ENCODE measurements around the gene PRIMPOL.
"Not testable (repeated sequence)": the region's sequence is repeated elsewhere in the genome, so short reads cannot be mapped to it uniquely, and the experiment has no call there.

The PRIMPOL gene

DNA sequence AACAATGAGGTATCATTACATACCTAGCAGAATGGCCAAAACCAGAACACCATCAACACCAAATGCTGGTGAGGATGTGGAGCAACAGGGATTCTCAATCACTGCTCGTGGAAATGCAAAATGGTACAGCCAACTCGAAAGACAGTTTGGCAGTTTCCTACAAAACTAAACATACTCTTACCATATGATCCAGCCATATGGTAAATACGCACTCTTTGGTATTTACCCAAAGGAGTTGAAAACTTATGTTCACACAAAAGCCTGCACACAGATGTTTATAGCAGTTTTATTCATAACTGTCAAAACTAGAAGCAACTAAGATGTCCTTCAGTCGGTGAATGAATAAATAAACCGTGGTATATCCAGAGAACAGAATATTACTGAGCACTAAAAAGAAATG, 8.1 kb upstream of the PRIMPOL start:
- no peak for DNase-seq

DNA sequence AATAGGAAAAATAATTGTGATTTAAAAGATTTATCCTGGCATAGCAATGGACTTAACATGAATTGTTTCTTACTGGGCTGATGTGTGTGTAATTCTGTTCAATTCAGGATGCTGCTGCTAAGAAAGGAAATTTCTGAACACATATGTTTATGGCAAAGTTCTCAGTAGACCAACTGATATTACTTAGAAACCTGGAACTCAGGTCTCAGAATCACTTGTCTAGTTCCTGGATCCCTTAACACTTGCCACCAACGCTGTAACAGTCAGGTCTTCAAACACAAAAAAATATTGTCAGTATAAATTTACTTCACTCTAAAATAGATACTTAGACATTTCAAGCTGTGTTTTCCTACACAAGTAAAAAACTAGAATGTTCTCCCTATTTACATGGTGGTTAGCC, 5.8 kb upstream of the PRIMPOL start:
- DNase-seq: no peak

DNA sequence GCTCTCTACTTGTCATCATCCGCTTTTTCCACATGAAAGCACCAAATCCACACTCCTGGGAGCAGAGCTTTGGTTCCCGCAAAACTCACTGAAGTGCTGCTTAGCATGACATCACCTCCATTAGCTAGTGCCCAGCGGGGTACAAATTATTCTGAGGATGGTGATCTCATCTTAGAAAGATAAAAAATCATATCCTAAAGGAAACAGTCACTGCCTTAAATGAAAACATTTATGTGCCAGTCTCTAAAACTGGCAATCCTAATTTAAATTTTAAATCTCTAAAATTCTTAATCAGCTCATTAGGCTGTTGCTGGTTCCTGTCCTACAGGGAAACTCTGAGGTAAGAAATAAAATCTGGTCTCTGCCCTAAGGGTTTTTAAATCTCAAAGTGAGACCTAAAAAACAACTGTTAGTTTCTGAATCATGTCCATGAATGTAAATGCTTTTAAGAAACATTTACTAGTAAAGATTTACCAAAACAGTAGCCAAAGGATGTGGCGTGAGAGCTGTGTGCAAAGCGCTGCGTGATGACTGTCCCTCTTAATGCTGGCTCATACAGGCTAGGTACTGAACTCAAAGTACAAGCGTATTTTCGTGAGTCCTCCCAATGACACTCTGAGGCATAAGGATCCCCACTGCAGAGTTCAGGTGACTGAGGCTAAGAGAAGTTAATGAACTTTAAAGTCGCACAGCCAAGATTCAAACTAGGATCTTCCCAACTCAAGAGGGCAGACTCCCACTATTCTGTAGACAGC, 4.8 kb upstream of the PRIMPOL start:
- peak; percentile 70 for DNase-seq

DNA sequence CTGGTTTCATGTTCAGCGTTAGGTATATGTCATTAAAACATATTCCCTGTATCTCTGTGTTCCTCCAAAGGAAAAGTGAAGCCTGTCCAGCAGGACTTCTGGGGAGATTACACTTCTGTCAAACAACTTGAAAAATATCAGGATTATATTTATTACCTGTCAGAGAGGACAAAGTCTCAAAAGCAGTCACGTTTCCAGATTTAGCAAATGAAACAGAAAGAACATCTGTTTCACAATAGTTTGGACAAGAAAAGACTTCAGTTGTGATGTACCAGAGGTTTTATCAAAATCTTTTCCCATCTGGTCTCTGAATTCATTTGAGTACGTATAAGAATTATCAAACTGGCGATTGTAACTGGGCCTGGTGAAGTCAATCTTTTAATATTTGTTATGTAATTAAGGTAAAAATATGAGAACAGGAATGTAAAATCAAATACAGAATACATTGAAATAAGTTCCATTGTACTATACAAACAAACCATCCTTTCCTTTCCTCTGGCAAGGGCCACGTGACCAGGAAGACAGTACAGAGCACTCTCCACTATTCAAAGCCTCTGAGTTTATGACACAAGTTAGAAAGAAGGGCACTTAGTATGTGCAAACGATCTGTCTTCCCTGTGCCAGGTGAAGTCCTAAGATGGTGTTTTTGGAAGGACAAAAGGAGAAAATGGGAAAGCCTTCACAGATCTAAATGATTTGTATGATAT, 3.5 kb upstream of the PRIMPOL start:
- DNase-seq: no peak

DNA sequence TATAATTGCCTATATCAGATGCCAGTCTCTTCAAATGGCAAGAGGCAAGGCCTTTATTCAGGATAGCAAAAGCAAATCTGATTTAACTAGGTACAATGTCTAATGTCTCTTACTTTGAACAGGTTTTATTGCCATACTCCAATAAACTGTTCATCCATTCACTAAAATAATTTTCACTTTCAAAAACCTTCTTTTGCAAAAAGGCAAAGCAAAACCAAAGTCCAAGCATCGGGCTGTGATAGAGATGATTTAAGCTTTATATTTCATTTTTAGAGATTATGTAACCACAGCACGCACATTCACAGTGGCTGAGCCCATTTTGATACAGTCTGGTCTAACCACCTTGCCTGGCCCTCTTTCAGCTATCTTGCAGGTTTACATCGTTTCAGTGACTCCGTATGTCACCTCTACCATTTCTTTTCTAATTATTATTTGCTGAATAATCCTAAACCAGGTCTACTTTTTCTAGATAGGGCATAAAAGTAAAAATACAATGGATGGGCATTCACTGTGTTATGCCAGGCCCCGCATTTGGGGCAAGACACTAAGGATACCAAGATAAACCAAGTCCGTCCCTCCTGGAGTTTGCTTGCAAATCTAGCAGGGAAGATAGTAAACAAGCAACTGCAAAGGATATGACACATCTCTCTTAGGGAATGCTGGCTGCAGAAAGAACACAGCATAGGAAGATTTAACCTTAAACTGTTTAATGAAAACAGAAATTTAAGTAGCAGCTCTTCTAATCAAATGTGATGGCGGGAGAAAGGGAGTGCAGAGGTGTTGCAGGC, 2.1 kb upstream of the PRIMPOL start:
- peak; percentile 22 for DNase-seq

DNA sequence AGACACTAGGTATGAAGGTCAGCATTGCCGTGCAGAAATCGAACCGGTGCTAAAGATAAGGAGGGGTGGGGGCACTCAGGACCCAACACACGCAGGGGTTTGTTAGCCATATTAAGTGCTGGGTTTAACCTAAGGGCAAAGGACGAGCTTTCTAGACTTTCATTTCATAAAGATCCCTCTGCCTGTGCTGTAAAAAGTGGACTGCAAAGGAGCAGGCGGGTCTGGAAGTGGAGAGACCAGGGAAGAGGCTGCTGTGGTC, 1.6 kb upstream of the PRIMPOL start:
- DNase-seq: no peak

DNA sequence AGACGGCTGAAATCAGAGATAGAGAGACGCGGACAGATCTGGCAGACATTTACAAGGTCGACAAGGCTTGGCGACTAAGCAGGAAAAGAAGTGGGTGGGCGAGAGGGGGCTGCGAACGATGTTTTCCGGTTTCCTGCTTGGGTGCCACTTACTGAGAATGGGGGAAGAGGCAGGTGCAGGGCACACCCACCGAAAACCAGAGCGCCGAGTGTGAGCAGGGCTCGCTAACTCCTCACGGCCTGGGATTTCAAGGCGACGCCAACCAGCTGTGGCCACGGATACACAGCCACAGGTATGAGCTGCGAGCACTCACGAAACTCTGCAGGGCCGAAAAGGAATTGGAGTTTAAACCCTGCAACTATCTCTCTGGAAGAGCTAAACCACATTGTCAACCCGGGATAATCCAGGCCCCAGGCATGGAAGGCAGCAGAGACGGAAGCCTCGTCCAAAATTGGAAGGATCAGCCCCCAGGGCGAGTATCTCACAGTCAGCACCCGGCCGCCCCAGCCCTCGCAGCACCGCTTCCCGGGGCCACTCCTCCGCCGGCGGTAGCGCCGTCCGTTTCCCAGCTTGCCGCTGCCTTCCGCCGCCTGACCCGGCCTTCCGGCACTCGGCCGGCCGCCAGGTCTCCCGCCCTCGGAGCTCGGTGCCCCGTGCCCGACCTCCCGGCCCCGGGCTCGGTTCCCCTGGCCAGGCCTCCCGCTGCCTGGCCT, 1.1 kb upstream of the PRIMPOL start:
- DNase-seq: peak; percentile 62

DNA sequence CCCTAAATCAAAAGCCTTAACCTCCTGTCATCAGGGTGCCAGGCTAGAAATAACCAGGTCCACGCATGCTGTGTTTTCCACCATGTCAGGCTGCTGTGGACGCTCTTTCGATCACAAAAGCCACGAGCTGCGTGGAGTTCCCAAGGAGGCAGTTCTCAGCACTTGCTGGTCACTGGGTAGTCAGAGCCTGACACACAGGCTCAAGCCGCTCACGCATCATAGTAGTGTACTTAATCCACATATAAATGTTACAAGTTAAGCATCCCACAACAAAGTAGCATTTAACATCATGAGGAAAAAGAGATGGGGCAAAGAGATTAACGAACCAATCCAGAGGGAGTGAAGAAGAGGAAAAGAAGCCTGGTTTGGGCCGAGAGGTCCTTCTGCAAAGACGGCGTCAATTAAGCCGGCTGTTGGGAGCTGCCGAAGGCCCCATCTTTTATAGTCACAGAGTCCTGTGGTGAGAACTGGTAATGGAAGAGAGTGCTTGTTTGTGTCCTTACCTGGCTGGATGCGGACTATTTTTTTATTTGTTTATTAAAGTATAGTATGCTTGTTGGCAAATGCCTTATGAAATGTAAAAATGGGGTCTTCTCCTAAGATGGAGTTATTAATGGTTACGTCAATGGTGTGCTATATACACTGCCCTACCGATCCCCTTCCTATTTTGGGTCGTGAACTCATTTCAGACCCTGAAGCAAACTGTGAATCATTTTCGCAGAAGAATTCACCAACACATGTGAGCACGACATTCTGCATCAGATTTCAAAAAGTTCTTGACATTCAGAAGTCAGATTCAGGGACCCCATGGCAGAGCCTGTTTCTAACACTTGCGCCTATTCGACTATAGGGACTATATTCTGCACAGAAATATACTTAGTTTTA, 675 bp downstream of the PRIMPOL start:
- DNase-seq: peak; percentile 46

DNA sequence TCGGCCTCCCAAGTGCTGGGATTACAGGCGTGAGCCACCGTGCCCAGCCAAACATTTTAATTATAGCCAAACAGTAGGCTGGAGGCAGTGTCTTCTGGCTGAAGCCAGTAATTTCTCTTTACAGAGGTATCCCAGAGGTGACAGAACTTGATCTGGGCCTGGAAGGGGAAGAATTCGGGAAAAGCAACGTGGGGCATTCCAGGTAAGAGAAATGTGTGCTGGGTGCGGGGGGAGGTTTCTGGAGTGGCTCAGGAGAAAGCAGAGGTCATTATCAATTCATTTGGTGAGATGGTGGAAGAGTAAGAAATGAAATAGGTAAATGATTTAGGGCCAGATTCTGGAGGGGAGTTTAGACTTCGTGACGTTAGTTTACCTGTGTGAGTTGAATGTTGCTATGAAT, 2.4 kb downstream of the PRIMPOL start:
- no peak for DNase-seq

DNA sequence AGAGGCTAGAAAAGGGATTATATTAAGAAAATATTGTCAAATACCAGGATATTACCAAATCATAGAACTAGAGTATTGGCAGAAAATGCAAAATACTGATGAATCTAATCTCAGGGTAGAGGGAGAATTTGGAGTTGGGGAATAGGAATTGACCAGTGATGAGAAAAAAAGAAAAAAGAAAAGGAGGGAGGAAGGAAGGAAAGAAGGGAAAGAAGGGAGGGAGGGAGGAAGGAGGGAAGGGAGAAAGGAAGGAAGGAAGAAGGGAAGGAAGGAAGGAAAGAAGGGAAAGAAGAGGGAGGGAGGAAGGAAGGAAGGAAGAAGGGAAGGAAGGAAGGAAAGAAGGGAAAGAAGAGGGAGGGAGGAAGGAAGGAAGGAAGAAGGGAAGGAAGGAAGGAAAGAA, 3.1 kb downstream of the PRIMPOL start:
- not testable (repeated sequence) for DNase-seq

DNA sequence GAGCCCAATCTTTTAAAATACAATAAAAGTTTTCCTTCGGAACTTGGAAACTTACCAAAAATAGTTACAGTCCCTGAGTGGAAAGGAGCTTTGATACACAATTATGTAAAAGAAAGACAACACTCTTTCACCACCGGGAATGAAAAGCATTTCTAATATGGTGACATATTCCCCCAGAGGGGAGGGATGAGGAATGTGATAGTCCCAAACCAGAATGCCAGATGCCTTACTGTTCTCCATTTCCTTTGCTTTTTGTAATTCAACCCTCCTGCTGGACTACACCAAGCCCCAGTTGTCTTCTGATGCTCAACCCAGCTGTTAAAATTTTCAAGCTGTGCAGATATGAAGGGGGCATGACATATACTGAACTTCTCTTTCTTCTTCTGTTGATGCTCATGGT, 4.1 kb downstream of the PRIMPOL start:
- peak; percentile 95 for DNase-seq

DNA sequence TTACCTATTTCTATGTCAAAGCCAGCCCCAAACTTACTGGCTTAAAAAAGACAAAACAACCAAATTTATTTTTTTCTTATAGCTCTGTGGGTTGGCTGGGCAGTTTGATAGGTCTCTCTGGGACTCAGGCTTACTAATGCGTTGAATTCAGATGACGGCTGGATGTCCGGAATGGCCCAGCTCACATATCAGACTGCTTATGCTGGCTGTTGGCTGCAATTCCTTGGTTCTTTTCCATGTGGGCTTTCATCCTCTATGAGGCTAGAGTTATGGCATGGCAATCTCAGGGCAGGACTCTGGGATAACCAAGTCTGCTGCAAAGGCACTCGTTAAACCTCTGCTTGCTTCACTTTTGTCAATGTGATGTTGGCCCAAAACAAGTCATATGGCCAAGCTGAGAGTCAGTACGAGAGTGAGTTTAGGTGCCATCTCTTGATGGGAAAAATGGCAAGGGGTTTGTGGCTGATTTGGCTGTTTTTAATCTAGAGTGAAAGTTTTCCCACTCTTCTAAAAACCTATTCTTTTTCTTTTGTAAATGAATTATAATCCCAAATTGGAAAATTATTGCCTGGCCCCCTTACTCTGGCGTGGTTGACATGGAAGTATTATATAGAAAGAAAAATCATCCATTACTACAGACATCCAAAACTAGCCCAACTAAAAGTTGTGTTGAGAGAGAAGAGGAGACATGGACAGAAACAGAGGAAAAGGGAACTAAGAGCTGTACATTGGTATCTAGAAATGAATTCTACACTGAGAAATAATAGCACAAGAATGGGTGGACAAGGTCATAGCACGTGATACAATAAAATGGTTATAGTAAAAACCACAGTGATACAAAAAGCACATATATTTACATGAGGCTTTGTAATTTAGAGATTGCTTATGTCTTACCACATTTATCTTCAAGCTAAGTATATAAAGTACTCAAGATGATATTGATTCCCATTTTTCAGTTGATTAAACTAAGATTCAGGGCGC, 6.6 kb downstream of the PRIMPOL start:
- DNase-seq: no peak

DNA sequence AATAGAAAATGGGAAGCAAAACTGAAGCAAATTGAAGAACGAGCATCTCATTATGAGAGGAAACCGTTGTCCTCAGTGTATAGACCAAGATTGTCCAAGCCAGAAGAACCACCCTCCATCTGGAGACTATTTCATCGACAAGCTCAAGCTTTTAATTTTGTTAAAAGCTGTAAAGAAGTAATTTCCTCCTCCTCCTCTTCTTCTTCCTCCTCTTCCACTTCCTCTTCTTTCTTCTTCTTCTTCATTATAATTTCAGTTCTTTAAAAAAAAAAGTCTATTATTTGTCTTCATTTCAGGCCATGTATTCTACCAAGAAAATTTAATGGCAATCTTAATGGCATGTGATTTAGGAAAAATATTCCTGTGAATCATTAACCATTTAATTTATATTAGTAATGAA, 7.6 kb downstream of the PRIMPOL start:
- DNase-seq: no peak

DNA sequence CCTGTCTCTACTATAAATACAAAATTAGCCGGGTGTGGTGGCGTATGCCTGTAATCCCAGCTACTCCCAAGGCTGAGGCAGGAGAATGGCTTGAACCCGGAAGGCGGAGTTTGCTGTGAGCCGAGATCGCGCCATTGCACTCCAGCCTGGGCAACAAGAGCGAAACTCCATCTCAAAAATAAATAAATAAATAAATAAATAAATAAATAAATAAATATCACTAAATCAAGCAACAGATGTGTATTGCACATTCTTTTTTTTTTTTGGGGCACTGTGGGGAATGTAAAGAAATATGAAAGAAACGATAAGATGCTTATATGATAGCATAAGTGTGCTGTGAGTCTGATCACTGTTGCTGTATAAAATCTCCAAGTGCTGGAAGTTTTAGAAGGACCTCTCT, 8.3 kb downstream of the PRIMPOL start:
- not testable (repeated sequence) for DNase-seq

DNA sequence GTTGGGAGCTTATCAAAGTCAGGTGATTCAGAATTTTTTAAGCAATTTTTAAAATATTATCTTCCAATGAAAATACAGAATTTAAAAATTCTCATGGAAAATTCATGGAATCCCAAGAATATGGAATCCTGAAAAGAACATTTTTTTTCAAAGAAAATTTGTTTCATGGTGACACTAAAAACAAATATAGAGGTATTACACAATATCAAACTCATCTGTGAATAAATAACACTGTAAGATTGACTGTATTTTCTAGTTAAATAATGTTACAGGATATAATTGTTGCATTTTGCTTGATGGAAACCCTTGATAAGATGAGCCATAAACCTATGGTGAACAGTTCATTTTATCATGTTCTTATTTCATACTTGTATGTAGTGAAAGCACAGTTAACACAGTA, 11.4 kb downstream of the PRIMPOL start:
- DNase-seq: no peak

DNA sequence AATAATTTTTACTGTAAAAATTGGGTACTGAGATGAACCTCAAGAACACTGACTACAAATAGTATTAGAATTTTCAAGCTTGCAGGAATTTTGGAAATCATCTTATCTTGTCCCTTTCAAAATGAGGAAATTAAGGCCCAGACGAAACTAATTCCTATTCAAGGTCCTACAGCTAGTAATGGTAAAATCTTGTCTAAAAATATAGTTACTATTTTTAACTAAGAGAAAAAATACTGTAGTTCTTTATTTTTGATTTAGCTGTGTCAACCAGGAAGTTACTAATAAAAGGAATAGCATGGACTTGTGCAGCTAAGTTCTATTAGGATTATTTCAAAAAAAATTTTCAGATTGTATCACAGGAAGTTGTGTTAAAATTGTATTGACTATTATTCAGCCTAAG, 12.7 kb downstream of the PRIMPOL start:
- no peak for DNase-seq

DNA sequence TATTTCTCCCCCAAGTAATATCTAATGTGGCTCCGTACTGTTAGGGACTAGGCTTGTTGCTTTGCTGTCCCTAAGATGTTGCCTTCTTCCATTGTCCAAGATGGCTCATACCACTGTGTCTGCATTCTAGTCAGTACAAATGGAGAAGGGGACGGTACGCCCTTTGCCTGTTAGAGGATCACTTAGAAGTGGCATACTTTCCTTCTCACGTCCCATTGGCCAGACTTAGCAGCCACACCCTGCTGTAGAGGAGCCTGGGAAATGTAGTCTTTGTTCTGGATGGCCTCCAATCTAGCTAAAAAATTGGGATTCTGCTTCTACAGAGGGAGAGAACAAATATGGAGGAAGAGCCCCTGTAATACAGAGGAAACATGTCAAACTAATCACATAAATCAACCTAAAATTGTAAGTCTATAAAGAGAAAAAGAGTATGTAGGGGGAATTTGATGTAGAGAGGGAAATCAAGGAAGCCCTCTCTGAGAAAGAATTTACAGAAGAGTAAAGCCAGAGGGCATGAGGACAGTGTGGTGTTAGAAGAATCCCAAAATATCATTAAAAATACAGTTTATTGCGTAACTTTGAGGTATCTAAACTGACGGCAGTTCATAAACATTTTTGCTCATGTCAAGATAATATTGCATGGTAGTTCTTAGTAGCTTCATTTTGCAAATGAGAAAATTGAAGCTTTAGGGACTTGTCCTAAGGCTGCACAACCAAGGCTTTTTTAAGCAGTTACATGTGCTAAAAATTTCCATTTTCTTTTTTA, 15.1 kb downstream of the PRIMPOL start:
- peak; percentile 27 for DNase-seq

DNA sequence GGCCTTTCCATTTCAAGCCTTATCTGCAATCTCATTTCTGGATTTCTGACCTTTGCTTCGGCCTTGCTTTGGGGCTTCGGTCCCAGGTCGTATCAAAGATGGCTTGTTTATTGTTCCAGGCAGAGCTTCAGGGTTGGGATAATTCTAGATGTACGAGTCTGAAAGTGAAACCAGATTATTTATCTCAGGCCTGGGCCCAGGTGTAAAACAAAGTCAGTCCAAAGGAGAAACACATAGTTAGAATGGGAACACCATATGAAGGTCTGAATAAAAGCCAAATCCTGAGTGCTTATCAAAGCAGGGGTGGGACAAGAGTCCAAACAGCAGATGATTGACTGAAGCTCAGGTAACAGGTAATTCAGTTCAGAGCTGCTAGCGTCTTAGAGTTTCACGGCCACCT, 17.1 kb downstream of the PRIMPOL start:
- no peak for DNase-seq

DNA sequence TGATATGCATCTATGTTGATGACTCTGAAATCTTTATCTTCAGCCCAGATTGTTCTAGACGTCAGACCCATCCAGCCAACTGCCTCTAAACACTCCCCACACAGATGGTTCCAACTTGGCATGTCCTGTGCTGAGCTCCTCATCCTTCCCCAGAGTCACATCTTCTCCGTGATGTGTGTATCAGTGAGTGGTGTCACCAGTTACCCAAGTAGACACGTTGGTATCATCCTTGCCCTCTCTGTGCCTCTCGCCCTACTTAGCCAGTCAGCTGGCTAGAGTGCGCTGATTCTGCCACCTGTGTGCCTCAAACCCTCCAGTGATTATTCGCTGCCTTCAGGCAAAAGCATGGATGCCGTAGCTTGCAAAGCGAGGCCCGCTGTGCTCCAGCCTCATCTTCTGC, 18.6 kb downstream of the PRIMPOL start:
- no peak for DNase-seq

DNA sequence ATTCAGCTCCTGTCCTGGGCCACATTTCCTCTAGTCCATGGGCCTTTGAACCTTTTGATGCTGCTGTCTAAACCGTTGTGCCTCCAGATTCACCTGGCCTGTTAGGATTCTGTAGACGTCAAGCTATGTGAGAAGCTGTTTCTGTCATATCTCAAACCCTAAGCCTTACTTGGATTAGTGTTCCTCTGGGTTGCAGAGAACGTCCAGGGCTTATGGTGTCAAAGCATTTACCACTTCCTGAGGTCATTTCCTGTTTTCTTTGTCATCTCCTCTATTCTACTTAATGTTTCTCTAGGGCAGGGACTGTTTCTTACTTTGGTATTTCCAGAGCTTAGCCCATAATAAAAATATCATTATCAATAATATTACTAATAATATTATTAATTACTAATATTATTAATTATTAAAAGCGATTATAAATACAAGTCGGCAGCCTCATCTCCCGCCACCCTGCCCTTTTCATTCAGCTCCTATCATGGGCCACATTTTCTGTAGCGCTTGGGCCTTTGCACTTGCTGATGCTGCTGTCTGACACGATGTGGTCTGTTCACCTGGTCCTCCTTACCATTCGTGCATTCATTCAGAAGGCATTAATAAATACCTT, 19.1 kb downstream of the PRIMPOL start:
- DNase-seq: peak; percentile 15
